Brain microvascular endothelial cell (primary cell): Measurements from ENCODE around the gene DDX1.

Experiments
- DNase-seq: peaks from one replicate; pipeline ENCODE4 v3.0.0-alpha.2; 2020
- H3K27ac ChIP-seq: fragments of 250-450 bp; sonication (Bioruptor Pico); 2 replicates; pipeline ENCODE4 v1.5.1; 2020; ENCODE audit warnings: mild to moderate bottlenecking, moderate library complexity
- H3K27me3 ChIP-seq: fragments of 250-450 bp; sonication (Bioruptor Pico); replicated peaks from 2 replicates; pipeline ENCODE4 v1.5.1; 2020; ENCODE audit warnings: mild to moderate bottlenecking
- H3K36me3 ChIP-seq: fragments of 250-450 bp; sonication (Bioruptor Pico); replicated peaks from 2 replicates; pipeline ENCODE4 v1.5.1; 2020; ENCODE audit warnings: mild to moderate bottlenecking
- H3K4me3 ChIP-seq: 2 replicates; pipeline ENCODE4 v1.5.1; 2011; ENCODE audit warnings: low read depth, mild to moderate bottlenecking, control low read depth, low read length, moderate library complexity
- in situ Hi-C: cut with HindIII; loops from 2 replicates; pipeline ENCODE4 v1.10.0; 2017; ENCODE audit warnings: low sequenced_read_pairs, low pct_ligation_motif_present
- TF ChIP-seq, protein P1 (sequence below): IDR thresholded peaks from 2 replicates; pipeline ENCODE4 v1.5.1; 2011; ENCODE audit warnings: low read depth, mild to moderate bottlenecking, moderate library complexity, low read length, control low read depth, inconsistent platforms; ENCODE audit errors: missing control alignments

Gene DDX1

DNA sequence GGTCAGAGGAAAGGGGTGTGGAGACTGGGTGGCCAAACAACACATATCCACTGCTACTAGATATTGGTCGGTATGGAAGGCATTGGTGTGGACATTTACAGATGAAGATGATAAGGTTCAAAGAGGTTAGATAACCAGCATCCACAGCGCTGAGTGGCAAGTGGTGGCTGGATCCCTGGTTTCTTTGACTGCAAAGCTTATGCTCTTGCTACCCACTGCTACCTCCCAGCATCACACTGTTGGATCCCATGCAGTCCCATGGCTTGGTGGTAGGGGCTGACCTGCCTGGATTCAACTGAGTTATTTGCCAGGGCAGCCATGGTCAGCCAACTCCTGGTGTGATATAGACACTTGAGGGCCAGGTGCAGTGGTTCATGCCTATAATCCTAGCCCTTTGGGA lies 53.6 kb downstream of the DDX1 start:
- H3K36me3 ChIP-seq = no peaks in the 10 kb centered on the region
- no peak overlapping the region for H3K27ac ChIP-seq
- no peak for DNase-seq
- H3K27me3 ChIP-seq = no peaks in the 10 kb centered on the region
- in situ Hi-C loops = no loop called here
- TF ChIP-seq, protein P1, sequence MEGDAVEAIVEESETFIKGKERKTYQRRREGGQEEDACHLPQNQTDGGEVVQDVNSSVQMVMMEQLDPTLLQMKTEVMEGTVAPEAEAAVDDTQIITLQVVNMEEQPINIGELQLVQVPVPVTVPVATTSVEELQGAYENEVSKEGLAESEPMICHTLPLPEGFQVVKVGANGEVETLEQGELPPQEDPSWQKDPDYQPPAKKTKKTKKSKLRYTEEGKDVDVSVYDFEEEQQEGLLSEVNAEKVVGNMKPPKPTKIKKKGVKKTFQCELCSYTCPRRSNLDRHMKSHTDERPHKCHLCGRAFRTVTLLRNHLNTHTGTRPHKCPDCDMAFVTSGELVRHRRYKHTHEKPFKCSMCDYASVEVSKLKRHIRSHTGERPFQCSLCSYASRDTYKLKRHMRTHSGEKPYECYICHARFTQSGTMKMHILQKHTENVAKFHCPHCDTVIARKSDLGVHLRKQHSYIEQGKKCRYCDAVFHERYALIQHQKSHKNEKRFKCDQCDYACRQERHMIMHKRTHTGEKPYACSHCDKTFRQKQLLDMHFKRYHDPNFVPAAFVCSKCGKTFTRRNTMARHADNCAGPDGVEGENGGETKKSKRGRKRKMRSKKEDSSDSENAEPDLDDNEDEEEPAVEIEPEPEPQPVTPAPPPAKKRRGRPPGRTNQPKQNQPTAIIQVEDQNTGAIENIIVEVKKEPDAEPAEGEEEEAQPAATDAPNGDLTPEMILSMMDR = no peak
- no peak overlapping the region for H3K4me3 ChIP-seq

DNA sequence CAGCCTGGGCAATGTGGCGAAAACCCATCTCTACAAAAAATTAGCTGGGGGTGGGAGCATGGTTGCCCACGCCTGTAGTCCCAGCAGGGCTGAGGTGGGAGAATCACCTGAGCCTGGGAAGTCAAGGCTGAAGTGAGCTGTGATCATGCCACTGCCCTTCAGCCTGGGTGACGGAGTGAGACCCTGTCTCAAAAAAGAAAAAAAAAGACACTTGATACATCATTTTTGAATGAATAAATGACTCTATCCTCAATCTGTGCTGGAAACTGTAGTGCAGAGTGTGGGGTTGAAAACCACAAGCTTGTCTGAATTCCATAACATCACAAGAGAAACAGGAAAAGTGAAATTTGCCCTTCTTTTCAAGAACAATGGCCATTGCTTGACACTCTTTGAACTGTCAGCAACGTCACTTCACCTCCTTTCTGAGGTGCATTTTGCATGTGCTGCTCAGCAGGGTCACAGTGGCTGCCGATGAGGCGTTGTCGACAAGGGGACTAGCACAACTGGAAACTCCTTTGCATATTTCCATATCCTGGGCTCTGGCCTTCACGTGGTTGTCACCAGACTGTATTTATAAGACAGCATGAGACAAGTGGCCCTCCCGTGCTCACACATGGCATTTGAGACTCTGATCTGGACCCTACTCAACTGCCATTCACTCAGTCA lies 54.2 kb downstream of the DDX1 start:
- TF ChIP-seq, protein P1 = no peak
- no peak overlapping the region for H3K27ac ChIP-seq
- no peak for DNase-seq
- no peak overlapping the region for H3K4me3 ChIP-seq
- H3K36me3 ChIP-seq = no peaks in the 10 kb centered on the region
- H3K27me3 ChIP-seq = no peaks in the 10 kb centered on the region
- in situ Hi-C loops = no loop called here

DNA sequence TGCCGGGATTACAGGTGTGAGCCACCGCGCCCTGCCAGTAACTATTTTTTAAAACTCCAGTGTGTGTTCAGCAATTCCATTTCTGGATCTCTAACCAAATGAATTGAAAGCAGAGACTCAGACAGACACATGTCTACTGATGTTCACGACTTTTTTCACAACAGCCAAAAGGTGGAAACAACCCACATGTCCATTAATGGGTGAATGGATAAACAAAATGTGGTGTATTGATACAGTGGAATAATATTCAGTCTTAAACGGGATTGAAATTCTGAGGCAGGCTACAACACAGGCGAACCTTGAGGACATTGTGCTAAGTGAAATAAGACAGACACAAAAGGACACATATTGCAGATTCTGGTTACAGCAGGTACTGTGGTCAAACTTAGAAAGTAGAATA lies 55.0 kb downstream of the DDX1 start:
- Histone ChIP-seq H3K27ac (no peak overlapping the region), H3K27me3 (no peaks in the 10 kb centered on the region), H3K36me3 (no peaks in the 10 kb centered on the region), H3K4me3 (no peak overlapping the region)
- in situ Hi-C loops = no loop called here
- TF ChIP-seq, protein P1 = no peak
- no peak for DNase-seq

DNA sequence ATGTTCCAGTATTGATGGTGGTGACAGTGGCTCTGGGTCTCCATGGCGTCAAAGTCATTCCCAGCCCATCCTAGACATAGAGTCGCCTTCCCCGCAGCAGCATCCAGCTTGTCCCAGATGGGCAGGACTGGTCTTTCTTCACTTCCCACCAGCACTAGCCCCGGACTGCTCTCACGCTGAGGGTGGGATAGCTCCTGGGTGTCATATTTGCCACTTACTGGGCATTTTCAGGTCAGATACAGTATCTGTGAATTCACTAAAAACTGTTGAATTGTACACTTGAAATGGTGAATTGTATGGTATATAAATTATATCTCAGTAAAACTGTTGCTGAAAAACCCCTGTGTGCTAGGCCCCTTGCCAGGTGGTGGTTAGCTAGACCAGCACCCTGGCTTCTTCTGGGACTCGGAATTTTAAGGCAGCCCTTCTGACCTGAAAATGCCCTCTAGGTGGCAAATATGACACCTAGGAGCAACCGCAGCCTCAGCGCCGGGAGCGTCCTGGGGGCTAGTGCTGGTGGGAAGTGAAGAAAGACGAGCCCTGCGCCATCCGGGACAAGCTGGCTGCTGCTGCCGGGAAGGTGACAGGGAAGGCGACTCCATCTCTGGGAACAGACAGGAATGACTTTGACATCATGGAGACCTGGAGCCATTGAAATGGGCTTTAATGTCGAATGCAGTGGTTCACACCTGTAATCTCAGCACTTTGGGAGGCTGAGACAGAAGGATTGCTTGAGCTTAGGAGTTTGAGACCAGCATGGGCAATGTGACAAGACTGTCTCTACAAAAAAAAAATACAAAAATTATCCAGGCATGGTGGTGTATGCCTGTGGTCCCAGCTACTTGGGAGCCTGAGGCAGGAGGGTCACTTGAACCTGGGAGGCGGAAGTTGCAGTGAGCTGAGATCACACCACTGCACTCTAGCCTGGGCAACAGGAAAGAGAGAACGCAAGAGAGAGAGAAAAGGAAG lies 56.2 kb downstream of the DDX1 start:
- in situ Hi-C loops = no loop called here
- TF ChIP-seq, protein P1 = no peak
- no peak overlapping the region for H3K27ac ChIP-seq
- H3K27me3 ChIP-seq = no peaks in the 10 kb centered on the region
- H3K4me3 ChIP-seq = no peak overlapping the region
- no peaks in the 10 kb centered on the region for H3K36me3 ChIP-seq
- no peak for DNase-seq

DNA sequence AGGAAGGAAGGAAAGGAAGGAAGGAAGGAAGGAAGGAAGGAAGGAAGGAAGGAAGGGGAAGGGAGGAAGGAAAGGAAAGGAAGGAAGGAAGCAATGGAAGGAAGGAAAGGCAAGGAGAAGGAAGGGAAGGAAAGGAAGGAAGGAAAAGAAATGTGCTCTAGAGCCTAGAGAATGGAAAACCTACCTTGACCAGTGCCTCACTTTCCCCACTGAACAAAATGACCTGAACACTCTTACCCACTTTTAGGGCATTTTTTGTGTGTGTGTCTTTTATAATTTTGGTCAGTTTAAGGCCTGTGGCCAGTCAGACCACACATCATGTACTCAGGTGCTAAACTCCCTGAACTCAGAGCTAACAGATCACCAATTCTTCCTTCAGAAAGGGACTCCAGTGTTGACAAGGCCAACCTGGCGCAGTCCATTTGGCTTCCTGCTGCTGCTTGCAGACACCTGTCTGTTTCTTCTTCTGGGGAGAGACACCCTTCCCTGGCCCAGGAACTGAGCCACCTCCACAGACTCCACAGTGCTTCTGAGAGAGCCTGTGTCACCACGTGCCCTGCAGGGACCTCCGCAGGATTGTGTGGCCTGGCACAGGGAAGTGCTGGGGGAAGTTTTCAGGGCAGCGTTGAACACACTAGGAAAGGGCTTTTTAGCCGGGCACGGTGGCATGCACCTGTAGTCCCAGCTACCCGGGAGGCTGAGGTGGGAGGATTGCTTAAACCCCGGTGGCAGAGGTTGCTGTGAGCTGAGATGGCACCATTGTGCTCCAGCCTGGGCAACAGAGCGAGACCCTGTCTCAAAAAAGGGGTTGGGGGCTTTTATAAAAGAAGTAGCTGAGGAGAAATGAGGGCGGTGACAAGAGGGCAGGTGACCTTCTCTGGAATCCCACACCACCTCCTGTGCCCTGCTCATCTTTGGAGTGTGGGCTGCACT lies 57.2 kb downstream of the DDX1 start:
- H3K4me3 ChIP-seq = no peak overlapping the region
- no peaks in the 10 kb centered on the region for H3K36me3 ChIP-seq
- H3K27ac ChIP-seq = no peak overlapping the region
- TF ChIP-seq, protein P1 = no peak
- no peak for DNase-seq
- in situ Hi-C loops = no loop called here
- no peaks in the 10 kb centered on the region for H3K27me3 ChIP-seq
